GM12873 (cell line): ENCODE results near the gene PRPH.

Experiments
- TF ChIP-seq, protein P1 (sequence below): IDR thresholded peaks from 2 replicates; pipeline ENCODE4 v1.5.1; 2012; ENCODE audit warnings: low read depth, mild to moderate bottlenecking, moderate library complexity, low read length, control low read depth; ENCODE audit not compliant: insufficient read depth; ENCODE audit errors: missing control alignments

Gene PRPH

DNA sequence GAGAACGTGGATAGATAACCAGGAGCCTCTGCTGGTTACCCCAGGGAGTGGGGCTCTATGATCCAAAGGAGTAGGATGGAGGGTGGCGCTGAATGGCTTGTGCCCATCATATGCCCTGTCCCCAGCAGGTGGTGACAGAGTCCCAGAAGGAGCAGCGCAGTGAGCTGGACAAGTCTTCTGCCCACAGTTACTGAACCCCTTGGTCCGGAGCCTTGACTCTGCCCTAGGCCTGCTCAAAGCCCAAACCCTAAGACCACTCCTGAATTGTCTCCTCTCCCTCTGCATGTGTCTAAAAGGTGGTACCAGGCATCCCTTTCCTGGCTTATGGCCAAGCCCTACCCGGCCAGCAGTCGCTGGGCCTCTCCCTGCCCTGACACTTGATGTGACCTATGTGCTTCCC, 3.2 kb downstream of the PRPH start:
- TF ChIP-seq, protein P1, sequence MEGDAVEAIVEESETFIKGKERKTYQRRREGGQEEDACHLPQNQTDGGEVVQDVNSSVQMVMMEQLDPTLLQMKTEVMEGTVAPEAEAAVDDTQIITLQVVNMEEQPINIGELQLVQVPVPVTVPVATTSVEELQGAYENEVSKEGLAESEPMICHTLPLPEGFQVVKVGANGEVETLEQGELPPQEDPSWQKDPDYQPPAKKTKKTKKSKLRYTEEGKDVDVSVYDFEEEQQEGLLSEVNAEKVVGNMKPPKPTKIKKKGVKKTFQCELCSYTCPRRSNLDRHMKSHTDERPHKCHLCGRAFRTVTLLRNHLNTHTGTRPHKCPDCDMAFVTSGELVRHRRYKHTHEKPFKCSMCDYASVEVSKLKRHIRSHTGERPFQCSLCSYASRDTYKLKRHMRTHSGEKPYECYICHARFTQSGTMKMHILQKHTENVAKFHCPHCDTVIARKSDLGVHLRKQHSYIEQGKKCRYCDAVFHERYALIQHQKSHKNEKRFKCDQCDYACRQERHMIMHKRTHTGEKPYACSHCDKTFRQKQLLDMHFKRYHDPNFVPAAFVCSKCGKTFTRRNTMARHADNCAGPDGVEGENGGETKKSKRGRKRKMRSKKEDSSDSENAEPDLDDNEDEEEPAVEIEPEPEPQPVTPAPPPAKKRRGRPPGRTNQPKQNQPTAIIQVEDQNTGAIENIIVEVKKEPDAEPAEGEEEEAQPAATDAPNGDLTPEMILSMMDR = peak; percentile 35

DNA sequence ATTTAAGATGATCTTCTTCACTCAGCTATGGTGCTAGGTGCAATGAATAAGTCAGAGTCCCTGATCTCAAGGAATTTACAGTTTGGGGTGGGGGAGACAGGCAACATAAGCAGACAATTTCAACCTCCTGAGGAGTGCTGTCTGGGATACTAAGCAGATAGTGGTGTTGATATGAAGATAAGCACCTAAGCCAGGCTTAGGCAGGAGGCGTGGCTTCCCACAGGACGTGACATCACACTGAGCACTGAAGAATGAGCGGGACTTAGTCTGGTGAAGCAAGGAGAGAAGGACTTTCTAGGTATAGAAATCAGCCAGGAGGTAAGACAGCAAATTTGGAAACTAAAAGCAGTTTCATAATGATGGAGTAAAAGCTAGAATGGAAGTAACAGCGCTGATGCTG, 6.8 kb downstream of the PRPH start:
- TF ChIP-seq, protein P1 = no peak

DNA sequence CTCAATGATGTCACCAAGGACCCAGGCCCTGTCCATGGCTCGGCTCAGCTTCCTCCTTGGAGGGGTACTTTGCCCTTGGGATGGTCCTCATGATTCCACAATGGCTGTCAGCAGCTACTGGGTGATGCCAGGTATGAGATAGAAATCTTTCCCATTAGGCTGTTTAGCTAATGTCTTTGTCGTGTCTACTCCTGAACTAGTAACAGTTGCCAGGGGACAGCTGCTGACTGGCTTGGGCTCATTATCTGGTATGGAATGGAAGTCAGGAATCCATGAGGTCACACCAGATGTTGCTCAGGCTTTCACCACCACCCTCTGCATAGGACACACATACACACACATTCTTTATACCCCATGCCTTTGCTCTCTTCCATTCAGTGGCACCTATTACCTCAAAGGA, 9.2 kb downstream of the PRPH start:
- TF ChIP-seq, protein P1 = no peak

DNA sequence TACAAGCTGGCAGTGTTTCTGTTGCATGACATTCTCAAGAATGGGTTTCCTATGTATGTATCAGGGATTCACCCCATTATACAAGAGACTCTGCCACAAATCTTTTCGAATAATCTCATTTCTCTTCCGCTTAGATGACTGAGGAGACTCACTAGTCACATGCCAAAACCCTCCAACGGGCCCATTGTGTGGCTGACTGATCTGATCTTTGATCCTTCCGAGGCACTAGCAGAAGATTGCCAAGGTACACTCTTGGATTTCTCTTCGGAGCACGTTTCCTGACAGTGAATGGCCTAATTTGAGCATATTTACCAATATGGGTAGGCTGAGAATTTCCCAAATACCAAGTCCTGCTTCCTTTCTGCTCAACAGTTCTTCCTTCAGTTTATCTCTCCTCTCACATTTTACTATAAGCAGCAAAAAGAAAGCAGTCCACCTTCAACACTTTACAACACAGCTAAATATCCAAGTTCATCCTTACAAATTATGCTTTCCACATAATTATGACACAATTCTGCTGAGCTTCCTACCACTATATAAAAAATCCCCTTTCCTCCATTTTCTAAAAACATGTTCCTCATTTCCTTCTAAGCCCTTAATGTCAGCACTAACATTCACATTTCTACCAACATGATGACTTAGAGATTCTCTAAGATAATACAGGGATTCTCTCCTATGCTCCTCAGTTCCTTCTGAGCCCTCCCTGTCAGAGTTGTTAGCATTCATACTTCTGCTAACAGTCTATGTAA, 11.0 kb downstream of the PRPH start:
- TF ChIP-seq, protein P1 = no peak

DNA sequence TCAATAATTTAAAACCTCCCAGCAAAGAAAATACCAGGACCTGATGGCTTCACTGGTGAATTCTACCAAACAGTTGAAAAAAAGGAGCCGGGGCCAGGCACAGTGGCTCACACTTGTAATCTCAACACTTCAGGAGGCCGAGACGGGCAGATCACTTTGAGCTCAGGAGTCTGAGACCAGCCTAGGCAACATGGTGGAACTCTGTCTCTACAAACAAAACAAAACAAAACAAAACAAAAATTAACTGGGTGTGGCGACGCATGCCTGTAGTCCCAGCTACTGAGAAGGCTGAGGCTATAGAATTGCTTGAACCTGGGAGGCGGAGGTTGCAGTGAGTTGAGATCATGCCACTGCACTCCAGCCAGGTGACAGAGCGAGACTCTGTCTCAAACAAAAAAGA, 14.4 kb downstream of the PRPH start:
- TF ChIP-seq, protein P1 = no peak

DNA sequence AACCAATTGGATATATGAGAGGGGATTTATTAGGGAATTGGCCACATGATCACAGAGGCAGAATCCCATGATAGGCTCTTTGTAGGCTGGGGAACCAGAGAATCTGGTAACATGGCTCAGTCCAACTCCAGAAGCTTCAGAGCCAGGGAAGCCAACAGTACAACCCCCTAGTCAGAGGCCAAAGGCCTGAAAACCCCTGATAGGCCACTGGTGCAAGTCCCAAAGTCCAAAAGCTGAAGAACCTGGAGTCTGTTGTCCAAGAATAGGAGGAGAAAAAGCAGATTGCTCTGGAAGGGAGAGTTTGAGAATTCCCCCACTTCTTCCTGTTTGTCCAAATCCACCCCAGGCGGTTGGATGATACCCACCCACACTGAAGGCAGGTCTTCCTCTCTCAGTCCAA, 19.9 kb downstream of the PRPH start:
- TF ChIP-seq, protein P1 = no peak

DNA sequence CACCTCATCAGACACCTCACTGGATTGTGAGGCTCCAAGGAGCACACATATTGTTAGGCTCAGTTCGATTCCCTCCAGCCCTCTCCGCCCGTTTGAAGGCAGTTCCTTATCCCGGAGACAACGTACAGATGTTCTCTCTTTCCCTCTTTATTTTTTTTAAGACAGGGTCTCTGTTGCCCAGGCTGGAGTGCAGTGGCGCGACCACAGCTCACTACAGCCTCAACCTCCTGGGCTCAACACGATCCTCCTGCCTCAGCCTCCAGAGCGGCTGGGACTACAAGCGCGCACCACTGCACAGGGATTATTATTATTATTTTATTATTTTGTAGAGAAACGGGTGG, 27.4 kb downstream of the PRPH start:
- TF ChIP-seq, protein P1 = no peak
